OCI-LY7 (cell line): ENCODE measurements around the gene ATP9B. TPM values are rescaled to one million over a fixed set of nuclear protein-coding genes. Genes with fewer than 3 reads are reported as not detected.

ENCODE experiments used
- BruUV-seq: library from RNA; stranded (reverse); fragments of 400-500 nt; replicated peaks from 2 replicates; lab custom pipeline; 2021; lab: Mats Ljungman, UMichigan
- CTCF ChIA-PET: fragments of 300-600 bp; sonication (Branson Sonifier 250); formaldehyde crosslinking; loops from one replicate; lab custom pipeline; 2022; ENCODE audit warnings: antibody characterized with exemption; ENCODE audit not compliant: unreplicated experiment; lab: Charles Lee
- POLR2A ChIA-PET: fragments of 300-600 bp; sonication (Branson Sonifier 250); formaldehyde crosslinking; loops from one replicate; lab custom pipeline; 2022; ENCODE audit warnings: antibody characterized with exemption; lab: Charles Lee
- DNase-seq: peaks from one replicate; pipeline ENCODE4 v3.0.0-alpha.2; 2015; ENCODE audit warnings: low spot score
- H2AFZ ChIP-seq: fragments of 200-600 bp; sonication (generic), shearing (Covaris generic); 2 replicates; pipeline ENCODE4 v1.6.1; 2014; ENCODE audit warnings: mild to moderate bottlenecking, antibody characterized with exemption, low read length, moderate library complexity
- H3K27ac ChIP-seq: fragments of 200-600 bp; sonication (generic); 2 replicates; pipeline ENCODE4 v1.5.1; 2014; ENCODE audit warnings: mixed run types, low read depth, mild to moderate bottlenecking, moderate library complexity, low read length, inconsistent platforms; ENCODE audit not compliant: poor library complexity, severe bottlenecking
- H3K36me3 ChIP-seq: fragments of 200-600 bp; sonication (generic); 2 replicates; pipeline ENCODE4 v1.6.1; 2014; ENCODE audit warnings: mild to moderate bottlenecking, antibody characterized with exemption, low read length, moderate library complexity, mixed read lengths; ENCODE audit not compliant: insufficient read depth
- H3K4me1 ChIP-seq: fragments of 200-600 bp; sonication (generic); 2 replicates; pipeline ENCODE4 v1.5.1; 2014; ENCODE audit warnings: mild to moderate bottlenecking, low read length; ENCODE audit not compliant: insufficient read depth, poor library complexity, severe bottlenecking
- H3K4me2 ChIP-seq: fragments of 200-600 bp; sonication (generic); 2 replicates; pipeline ENCODE4 v1.6.1; 2014; ENCODE audit warnings: mild to moderate bottlenecking, low read length
- H3K4me3 ChIP-seq: fragments of 200-600 bp; sonication (generic); 2 replicates; pipeline ENCODE4 v1.5.1; 2014; ENCODE audit warnings: mild to moderate bottlenecking, low read depth, low read length; ENCODE audit not compliant: poor library complexity, severe bottlenecking
- H3K79me2 ChIP-seq: fragments of 200-600 bp; sonication (generic); 2 replicates; pipeline ENCODE4 v1.6.1; 2016; ENCODE audit warnings: low read depth, mild to moderate bottlenecking, low read length, moderate library complexity, mixed read lengths; ENCODE audit not compliant: insufficient read depth
- H3K9me2 ChIP-seq: fragments of 200-600 bp; sonication (generic); 2 replicates; pipeline ENCODE4 v1.6.1; 2016; ENCODE audit warnings: mild to moderate bottlenecking, low read length, mixed read lengths; ENCODE audit not compliant: insufficient read depth
- H3K9me3 ChIP-seq: fragments of 200-600 bp; sonication (generic); 2 replicates; pipeline ENCODE4 v1.6.1; 2014; ENCODE audit warnings: mild to moderate bottlenecking, mixed run types, low read length, mixed read lengths
- H4K20me1 ChIP-seq: fragments of 200-600 bp; sonication (generic); 2 replicates; pipeline ENCODE4 v1.6.1; 2014; ENCODE audit warnings: mild to moderate bottlenecking, antibody characterized with exemption, low read length, moderate library complexity, mixed read lengths; ENCODE audit not compliant: insufficient read depth
- EZH2phosphoT487 ChIP-seq: fragments of 200-600 bp; sonication (generic); IDR thresholded peaks from 2 replicates; pipeline ENCODE4 v1.6.1; 2018; ENCODE audit warnings: low read depth, borderline replicate concordance, mild to moderate bottlenecking, mixed run types, antibody characterized with exemption, low read length, moderate library complexity, mixed read lengths
- intact Hi-C: fragments of 100-400 bp; cut with micrococcal nuclease; formaldehyde crosslinking; loops from one replicate; pipeline ENCODE4 v1.10.0; 2022; ENCODE audit not compliant: unreplicated experiment
- total RNA-seq, 2 experiments: library from RNA; depleted of rRNA in 1 of 2; stranded (reverse); fragments of >200 nt in 1 of 2; shearing (Covaris generic) in 1 of 2; gene quantifications; 2 replicates each; pipeline ENCODE4 v1.2.3, GENCODE V29; 2014 to 2022
- TF ChIP-seq, protein P1 (sequence below): fragments of 200-600 bp; sonication (generic); conservative IDR thresholded peaks from 2 replicates; pipeline ENCODE4 v1.5.1; 2014; ENCODE audit warnings: mild to moderate bottlenecking, antibody characterized with exemption, low read length, moderate library complexity, mixed read lengths

ATP9B gene
- total RNA-seq, 2 experiments from 2014 or later, result 27.1 to 36.4 TPM

DNA sequence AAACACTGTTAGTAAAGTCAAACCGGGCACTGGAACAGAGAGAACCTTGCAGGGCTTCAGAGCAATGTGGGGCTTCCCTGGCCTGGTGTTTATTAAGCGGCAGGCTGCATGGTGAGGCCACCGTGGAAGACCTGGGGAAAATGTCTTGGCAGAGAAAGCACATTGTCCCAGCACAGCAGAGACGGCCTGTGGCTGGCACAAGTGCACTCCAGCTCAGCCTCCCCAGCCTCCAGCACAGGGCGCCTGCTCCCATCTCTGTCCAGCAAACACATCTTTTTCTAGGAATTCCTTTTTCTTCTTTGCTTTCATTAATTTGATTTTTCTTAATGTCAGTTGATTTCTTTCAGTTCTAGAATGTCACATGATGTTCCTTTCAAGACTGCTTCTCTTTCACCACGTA is 188.3 kb downstream of the ATP9B start:
- Histone ChIP-seq H4K20me1 (no peaks in the 10 kb centered on the region), H3K4me3 (no peak overlapping the region), H3K36me3 (no peaks in the 10 kb centered on the region; the same call in 1 of the 2 replicates), H3K9me2 (no peaks in the 10 kb centered on the region), H3K4me2 (no peak overlapping the region), H3K9me3 (no peaks in the 10 kb centered on the region), H3K27ac (no peak overlapping the region), H3K4me1 (peaks cover 9% of the 10 kb centered on the region), H2AFZ (no peak overlapping the region), H3K79me2 (no peaks in the 10 kb centered on the region)
- TF ChIP-seq, protein P1, sequence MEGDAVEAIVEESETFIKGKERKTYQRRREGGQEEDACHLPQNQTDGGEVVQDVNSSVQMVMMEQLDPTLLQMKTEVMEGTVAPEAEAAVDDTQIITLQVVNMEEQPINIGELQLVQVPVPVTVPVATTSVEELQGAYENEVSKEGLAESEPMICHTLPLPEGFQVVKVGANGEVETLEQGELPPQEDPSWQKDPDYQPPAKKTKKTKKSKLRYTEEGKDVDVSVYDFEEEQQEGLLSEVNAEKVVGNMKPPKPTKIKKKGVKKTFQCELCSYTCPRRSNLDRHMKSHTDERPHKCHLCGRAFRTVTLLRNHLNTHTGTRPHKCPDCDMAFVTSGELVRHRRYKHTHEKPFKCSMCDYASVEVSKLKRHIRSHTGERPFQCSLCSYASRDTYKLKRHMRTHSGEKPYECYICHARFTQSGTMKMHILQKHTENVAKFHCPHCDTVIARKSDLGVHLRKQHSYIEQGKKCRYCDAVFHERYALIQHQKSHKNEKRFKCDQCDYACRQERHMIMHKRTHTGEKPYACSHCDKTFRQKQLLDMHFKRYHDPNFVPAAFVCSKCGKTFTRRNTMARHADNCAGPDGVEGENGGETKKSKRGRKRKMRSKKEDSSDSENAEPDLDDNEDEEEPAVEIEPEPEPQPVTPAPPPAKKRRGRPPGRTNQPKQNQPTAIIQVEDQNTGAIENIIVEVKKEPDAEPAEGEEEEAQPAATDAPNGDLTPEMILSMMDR, result no peak
- TF ChIP-seq EZH2phosphoT487, result no peak
- BruUV-seq, result no TSS peak
- DNase-seq, result no peak
- intact Hi-C loops, result no loop called here
- ChIA-PET CTCF (no interaction called here), POLR2A (interaction anchor here (0.7 kb wide), 1 partner anchor 12 kb away, joined by 3 read pairs; no protein-coding TSS in a partner anchor)

- Histone ChIP-seq H2AFZ (no peak overlapping the region), H3K4me2 (peak overlapping the region; percentile 26), H3K79me2 (no peaks in the 10 kb centered on the region), H3K4me1 (peaks cover 9% of the 10 kb centered on the region), H3K9me3 (no peaks in the 10 kb centered on the region), H3K36me3 (no peaks in the 10 kb centered on the region; the same call in 1 of the 2 replicates), H3K4me3 (no peak overlapping the region), H3K9me2 (no peaks in the 10 kb centered on the region), H3K27ac (no peak overlapping the region), H4K20me1 (no peaks in the 10 kb centered on the region)
- ChIA-PET CTCF (no interaction called here), POLR2A (no interaction called here)
- peak; percentile 43 for DNase-seq
- no TSS peak for BruUV-seq
- intact Hi-C loops, result no loop called here
- no peak for TF ChIP-seq EZH2phosphoT487
- TF ChIP-seq, protein P1, result no peak
Measured at GRCh38 chr18:79258447-79258846, 189.3 kb downstream of the ATP9B start.

DNA sequence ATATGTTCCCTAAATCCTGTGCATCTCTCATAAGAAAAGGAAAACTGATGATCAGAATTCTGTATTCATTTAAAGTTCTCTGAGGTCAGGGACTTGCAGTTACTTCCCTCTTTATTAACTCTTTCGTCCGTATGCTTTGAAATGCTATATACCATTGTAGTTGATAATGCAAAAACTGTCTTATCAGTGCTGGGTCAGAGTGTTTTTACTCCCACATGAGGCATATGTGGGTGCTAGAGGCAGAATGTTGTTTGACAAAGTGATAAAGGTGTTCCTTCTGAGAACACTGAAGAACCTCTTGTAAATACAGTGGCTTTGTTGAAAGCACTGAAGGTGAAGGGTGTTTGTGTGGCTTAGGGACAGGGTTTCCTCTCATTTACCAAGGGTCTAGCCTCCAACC is 190.0 kb downstream of the ATP9B start:
- Histone ChIP-seq H3K27ac (no peak overlapping the region), H3K79me2 (no peaks in the 10 kb centered on the region), H4K20me1 (no peaks in the 10 kb centered on the region), H3K4me2 (no peak overlapping the region), H3K9me3 (no peaks in the 10 kb centered on the region), H3K9me2 (no peaks in the 10 kb centered on the region), H3K4me1 (peaks cover 9% of the 10 kb centered on the region), H2AFZ (no peak overlapping the region), H3K36me3 (no peaks in the 10 kb centered on the region; the same call in 1 of the 2 replicates), H3K4me3 (no peak overlapping the region)
- ChIA-PET CTCF (no interaction called here), POLR2A (no interaction called here)
- DNase-seq, result no peak
- intact Hi-C loops, result no loop called here
- BruUV-seq, result no TSS peak
- TF ChIP-seq, protein P1, result no peak
- TF ChIP-seq EZH2phosphoT487, result no peak
